ENCODE results near the gene PBRM1. TPM values are rescaled to one million over a fixed set of nuclear protein-coding genes. Genes with fewer than 3 reads are reported as not detected.

Gene PBRM1
- polyA plus RNA-seq, 1 experiment: 16.5 TPM

- Histone ChIP-seq H3K27me3 (ENCODE audit: control insufficient read depth, insufficient read depth, low read length) (no peaks in the 10 kb centered on the region), H3K36me3 (ENCODE audit: control insufficient read depth, insufficient read depth, low read length) (peaks cover 11% of the 10 kb centered on the region), H3K4me3 (ENCODE audit: low read depth, low read length) (no peak overlapping the region)
- ChIA-PET POLR2A (no interaction called here), CTCF (no interaction called here)
- no peak for TF ChIP-seq CTCF (IDR thresholded peaks at IDR 0.05; ENCODE audit: insufficient read depth, low read depth, low read length)
- no peak for DNase-seq (ENCODE audit: low read depth)
Measured at GRCh38 chr3:52596658-52597265, 89.0 kb downstream of the PBRM1 start.

GRCh38 chr3:52593103-52593502 is 92.6 kb downstream of the PBRM1 start:
- Histone ChIP-seq H3K27me3 (ENCODE audit: control insufficient read depth, insufficient read depth, low read length) (no peaks in the 10 kb centered on the region), H3K4me3 (ENCODE audit: low read depth, low read length) (no peak overlapping the region), H3K36me3 (ENCODE audit: control insufficient read depth, insufficient read depth, low read length) (peaks cover 4% of the 10 kb centered on the region; the same call in 1 of the 2 replicates)
- DNase-seq (ENCODE audit: low read depth): no peak
- POLR2A ChIA-PET: no interaction called here
- TF ChIP-seq CTCF (IDR thresholded peaks at IDR 0.05; ENCODE audit: insufficient read depth, low read depth, low read length): no peak
- CTCF ChIA-PET: interaction anchor here (0.9 kb wide), 2 partner anchors 15 to 19 kb away, joined by 3 read pairs; no protein-coding TSS in a partner anchor

DNA sequence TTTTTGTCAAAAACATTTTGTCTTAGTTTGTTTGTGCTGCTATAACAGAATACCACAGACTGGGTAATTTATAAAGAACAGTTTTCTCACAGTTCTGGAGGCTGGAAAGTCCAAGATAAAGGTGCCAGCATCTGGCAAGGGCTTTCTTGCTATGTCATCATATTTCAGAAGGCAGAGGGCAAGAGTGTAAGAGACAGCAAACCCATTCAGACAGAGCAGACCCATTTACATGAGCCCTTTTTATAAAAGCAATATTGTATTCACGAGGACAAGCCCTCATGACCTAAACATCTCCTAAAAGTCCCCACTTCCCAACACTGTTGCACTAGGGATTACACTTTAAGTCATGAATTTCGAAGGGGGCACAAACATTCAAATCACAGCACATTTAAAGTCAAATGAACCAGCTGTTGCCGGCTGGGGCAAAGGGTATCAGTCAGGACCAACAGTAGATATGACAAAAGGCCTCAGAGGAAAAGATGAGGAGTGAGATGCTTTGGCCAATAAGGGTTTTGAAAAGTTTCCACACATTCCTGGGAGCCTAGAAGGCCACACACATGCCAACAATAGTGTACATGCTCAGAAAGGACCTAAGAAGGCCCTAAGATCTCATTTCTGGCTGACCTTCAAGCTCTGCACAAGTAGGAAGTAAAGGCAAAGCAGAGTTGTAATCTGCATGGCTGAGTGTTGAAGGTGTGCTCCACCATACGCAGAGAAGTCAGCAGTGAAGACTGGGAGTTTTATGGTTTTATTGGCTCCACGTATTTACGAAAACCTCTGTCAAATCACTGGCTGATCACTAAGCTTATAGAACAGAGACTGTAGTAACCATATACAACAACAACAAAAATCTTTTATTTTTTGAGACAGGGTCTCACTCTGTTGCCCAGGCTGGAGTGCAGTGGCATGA is 111.4 kb downstream of the PBRM1 start:
- DNase-seq (ENCODE audit: low read depth): no peak
- Histone ChIP-seq H3K36me3 (ENCODE audit: control insufficient read depth, insufficient read depth, low read length) (peaks cover 4% of the 10 kb centered on the region), H3K27me3 (ENCODE audit: control insufficient read depth, insufficient read depth, low read length) (no peaks in the 10 kb centered on the region), H3K4me3 (ENCODE audit: low read depth, low read length) (no peak overlapping the region)
- ChIA-PET POLR2A (no interaction called here), CTCF (interaction anchor here (0.6 to 1.1 kb wide), 2 partner anchors 19 to 150 kb away, joined by 3 read pairs; no protein-coding TSS in a partner anchor)
- TF ChIP-seq CTCF (IDR thresholded peaks at IDR 0.05; ENCODE audit: insufficient read depth, low read depth, low read length): no peak

DNA sequence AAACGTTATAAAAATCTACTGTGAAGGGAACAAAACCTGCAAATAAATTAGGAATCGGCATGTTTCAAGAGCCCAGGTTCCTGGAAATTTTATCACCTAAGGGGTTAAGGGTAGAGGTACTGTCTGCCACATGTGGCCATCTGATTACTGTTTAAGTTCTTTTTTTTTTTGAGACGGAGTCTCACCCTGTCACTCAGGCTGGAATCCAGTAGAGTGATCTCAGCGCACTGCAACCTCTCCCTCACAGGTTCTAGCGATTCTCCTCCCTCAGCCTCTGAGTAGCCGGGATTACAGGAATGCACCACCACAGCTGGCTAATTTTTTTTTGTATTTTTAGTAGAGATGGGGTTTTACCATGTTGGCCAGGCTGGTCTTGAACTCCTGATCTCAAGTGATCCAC is 113.5 kb downstream of the PBRM1 start:
- no peak for DNase-seq (ENCODE audit: low read depth)
- Histone ChIP-seq H3K4me3 (ENCODE audit: low read depth, low read length) (no peak overlapping the region), H3K27me3 (ENCODE audit: control insufficient read depth, insufficient read depth, low read length) (no peaks in the 10 kb centered on the region), H3K36me3 (ENCODE audit: control insufficient read depth, insufficient read depth, low read length) (no peaks in the 10 kb centered on the region)
- POLR2A ChIA-PET: no interaction called here
- TF ChIP-seq CTCF (IDR thresholded peaks at IDR 0.05; ENCODE audit: insufficient read depth, low read depth, low read length): no peak
- CTCF ChIA-PET: no interaction called here

GRCh38 chr3:52570076-52570475 is 115.6 kb downstream of the PBRM1 start:
- DNase-seq (ENCODE audit: low read depth): no peak
- POLR2A ChIA-PET: interaction anchor here (0.5 to 0.7 kb wide), 2 partner anchors 67 to 322 kb away, joined by 5 to 7 read pairs; no protein-coding TSS in a partner anchor
- H3K36me3 ChIP-seq (ENCODE audit: control insufficient read depth, insufficient read depth, low read length): peaks cover 3% of the 10 kb centered on the region; the same call in 1 of the 2 replicates
- H3K27me3 ChIP-seq (ENCODE audit: control insufficient read depth, insufficient read depth, low read length): no peaks in the 10 kb centered on the region
- CTCF ChIA-PET: interaction anchor here (1.1 kb wide), 1 partner anchor 9 kb away, joined by 3 read pairs; no protein-coding TSS in a partner anchor
- no peak for TF ChIP-seq CTCF (IDR thresholded peaks at IDR 0.05; ENCODE audit: insufficient read depth, low read depth, low read length)
- no peak overlapping the region for H3K4me3 ChIP-seq (ENCODE audit: low read depth, low read length)

Data from BJ (cell line).